Muscle of leg (tissue), 11 donors: Measurements from ENCODE around the gene RBBP7. TPM values are rescaled to one million over a fixed set of nuclear protein-coding genes. Genes with fewer than 3 reads are reported as not detected.

Experiments used
- DNase-seq: peaks from one replicate; pipeline ENCODE4 v3.0.0; 2013
- H3K27ac ChIP-seq: one replicate; pipeline ENCODE4 v1.5.1; 2013; ENCODE audit warnings: mild to moderate bottlenecking, low read length, control low read depth
- H3K27me3 ChIP-seq: one replicate; pipeline ENCODE4 v1.6.1; 2013; ENCODE audit warnings: low read length; ENCODE audit not compliant: control insufficient read depth, insufficient read depth
- H3K36me3 ChIP-seq: one replicate; pipeline ENCODE4 v1.6.1; 2013; ENCODE audit warnings: low read length; ENCODE audit not compliant: control insufficient read depth, insufficient read depth
- H3K4me1 ChIP-seq: one replicate; pipeline ENCODE4 v1.6.1; 2013; ENCODE audit warnings: low read length; ENCODE audit not compliant: control insufficient read depth, insufficient read depth
- H3K4me3 ChIP-seq: one replicate; pipeline ENCODE4 v1.5.1; 2013; ENCODE audit warnings: low read length, control low read depth
- H3K9me3 ChIP-seq: replicated peaks from 2 replicates; pipeline ENCODE4 v1.6.1; 2013; ENCODE audit warnings: low read depth, low read length; ENCODE audit not compliant: control insufficient read depth
- WGBS: methylation state at CpG from one replicate; pipeline ENCODE4 v1.1.5; 2013; ENCODE audit warnings: missing lambda C conversion rate; ENCODE audit not compliant: insufficient coverage; 5-methylcytosine and 5-hydroxymethylcytosine counted together
- polyA plus RNA-seq, 8 donors: library from polyadenylated mRNA; unstranded; fragments of 120-200 nt; gene quantifications; one replicate each; pipeline versions ENCODE4 v1.2.1 to v1.2.3, GENCODE V29; 2013; ENCODE audit warnings: inconsistent platforms in 1 of 8, low replicate concordance in 1 of 8; ENCODE audit not compliant: insufficient read length in 8 of 8, insufficient read depth in 1 of 8
- total RNA-seq: library from RNA; stranded (reverse); fragments of 120-200 nt; gene quantifications from one replicate; pipeline ENCODE4 v1.2.4, GENCODE V29; 2013

Gene RBBP7
- total and polyA plus RNA-seq, 9 donors: 110 to 165 (median 154) TPM

DNA sequence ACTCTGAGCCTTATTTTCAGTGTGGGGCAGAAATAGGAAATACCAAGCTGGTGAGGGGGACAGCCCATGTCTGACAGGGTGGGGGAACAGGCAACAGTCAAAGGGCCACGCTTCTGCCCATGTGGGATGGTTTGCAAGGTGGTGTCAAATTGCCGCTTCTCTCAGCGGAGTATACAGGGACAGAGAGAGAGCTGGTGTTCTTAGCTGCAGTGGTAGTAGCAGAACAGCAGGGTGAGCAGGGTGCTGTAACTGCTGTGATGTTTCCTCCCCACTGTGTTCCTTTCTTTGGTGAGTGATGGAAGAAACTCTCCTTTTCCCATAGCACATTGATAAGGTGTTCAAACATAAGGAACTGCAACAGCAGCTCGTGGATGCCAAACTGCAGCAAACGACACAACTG is 37.9 kb downstream of the RBBP7 start:
- WGBS: 82% methylated on average over 3 of the region's 5 CpGs
- peaks cover 20% of the 10 kb centered on the region for H3K36me3 ChIP-seq
- H3K27me3 ChIP-seq: peaks cover 34% of the 10 kb centered on the region
- DNase-seq: no peak
- H3K4me1 ChIP-seq: no peaks in the 10 kb centered on the region
- no peak overlapping the region for H3K27ac ChIP-seq
- H3K4me3 ChIP-seq: no peak overlapping the region
- no peaks in the 10 kb centered on the region for H3K9me3 ChIP-seq

GRCh38 chrX:16828124-16828908 is 41.8 kb downstream of the RBBP7 start:
- Histone ChIP-seq H3K36me3 (peaks cover 13% of the 10 kb centered on the region), H3K27me3 (peaks cover 26% of the 10 kb centered on the region), H3K9me3 (no peaks in the 10 kb centered on the region), H3K27ac (peak overlapping the region; percentile 65), H3K4me3 (no peak overlapping the region), H3K4me1 (no peaks in the 10 kb centered on the region)
- 35% methylated on average over 3 of the region's 6 CpGs for WGBS
- peak; percentile 71 for DNase-seq

- no peak overlapping the region for H3K4me3 ChIP-seq
- H3K27me3 ChIP-seq: peaks cover 28% of the 10 kb centered on the region
- DNase-seq: no peak
- H3K4me1 ChIP-seq: no peaks in the 10 kb centered on the region
- 88% methylated on average over 1 of the region's 2 CpGs for WGBS
- H3K27ac ChIP-seq: no peak overlapping the region
- H3K36me3 ChIP-seq: peaks cover 17% of the 10 kb centered on the region
- no peaks in the 10 kb centered on the region for H3K9me3 ChIP-seq
These were observed 42.9 kb downstream of the RBBP7 start for GRCh38 chrX:16827225-16827624.

GRCh38 chrX:16826207-16826606 is 44.0 kb downstream of the RBBP7 start:
- Histone ChIP-seq H3K9me3 (no peaks in the 10 kb centered on the region), H3K4me1 (no peaks in the 10 kb centered on the region), H3K36me3 (peaks cover 13% of the 10 kb centered on the region), H3K27ac (no peak overlapping the region), H3K27me3 (peaks cover 23% of the 10 kb centered on the region), H3K4me3 (no peak overlapping the region)
- WGBS: no CpG with 5 or more reads among the region's 3 CpGs
- DNase-seq: peak; percentile 46

DNA sequence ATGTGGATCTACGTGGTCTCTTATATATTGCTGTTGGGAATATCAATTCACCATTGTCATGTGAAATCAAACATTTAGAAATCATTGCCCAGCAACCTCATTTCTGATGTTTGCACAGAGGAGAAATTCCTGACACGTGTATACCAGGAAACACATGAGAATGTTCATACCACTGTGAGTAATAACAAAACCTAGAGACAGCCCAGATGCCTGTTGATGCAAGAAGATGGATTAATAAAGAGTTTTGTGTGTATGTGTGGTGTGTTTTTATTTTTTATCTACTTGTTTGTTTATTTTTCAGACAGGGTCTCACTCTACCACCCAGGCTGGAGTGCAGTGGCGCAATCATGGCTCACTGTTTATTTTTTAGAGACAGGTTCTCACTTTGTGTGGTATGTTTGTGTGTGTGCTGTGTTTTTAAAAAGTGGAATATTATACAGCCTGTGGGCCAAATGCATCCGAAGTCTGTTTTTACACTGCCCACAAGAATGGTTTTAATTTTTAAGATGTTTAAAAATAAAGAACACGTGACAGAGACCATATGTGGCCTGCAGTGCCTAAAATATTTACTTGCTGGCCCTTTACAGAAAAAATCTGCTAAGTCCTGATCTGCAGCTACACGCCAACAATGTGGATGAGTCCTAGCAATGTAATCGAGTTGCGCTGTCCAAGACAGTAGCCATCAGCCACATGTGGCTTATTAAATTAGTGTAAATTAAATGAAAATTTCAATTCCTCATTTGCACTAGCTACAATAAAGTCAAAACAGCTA is 44.7 kb downstream of the RBBP7 start:
- peaks cover 15% of the 10 kb centered on the region for H3K36me3 ChIP-seq
- no CpG with 5 or more reads among the region's 8 CpGs for WGBS
- no peak overlapping the region for H3K27ac ChIP-seq
- H3K9me3 ChIP-seq: no peaks in the 10 kb centered on the region
- no peaks in the 10 kb centered on the region for H3K4me1 ChIP-seq
- no peak for DNase-seq
- H3K27me3 ChIP-seq: peaks cover 17% of the 10 kb centered on the region
- H3K4me3 ChIP-seq: no peak overlapping the region

DNA sequence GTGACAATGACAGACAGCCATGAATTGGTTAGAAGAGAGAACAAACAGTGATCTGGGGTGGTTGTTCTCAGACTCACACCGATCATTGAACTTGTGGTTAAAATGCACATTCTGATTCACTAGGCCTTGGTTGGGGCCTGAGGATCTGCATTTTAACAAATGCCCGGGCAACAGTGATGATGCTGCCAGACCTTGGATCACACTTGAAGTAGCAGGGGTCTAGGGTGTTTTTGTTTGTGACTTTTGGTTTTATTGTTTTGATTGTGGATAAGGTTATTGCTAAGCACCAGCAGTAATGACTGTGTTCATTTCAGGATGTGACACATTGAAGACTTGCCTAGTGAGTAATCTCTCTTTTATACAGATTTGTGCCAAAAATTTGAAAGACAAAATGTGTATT is 47.4 kb downstream of the RBBP7 start:
- no peak for DNase-seq
- Histone ChIP-seq H3K27ac (no peak overlapping the region), H3K9me3 (no peaks in the 10 kb centered on the region), H3K27me3 (peaks cover 14% of the 10 kb centered on the region), H3K36me3 (peaks cover 15% of the 10 kb centered on the region), H3K4me1 (no peaks in the 10 kb centered on the region), H3K4me3 (no peak overlapping the region)
- 96% methylated on average over 2 of the region's 2 CpGs for WGBS

- no peak overlapping the region for H3K27ac ChIP-seq
- no peaks in the 10 kb centered on the region for H3K9me3 ChIP-seq
- no peak overlapping the region for H3K4me3 ChIP-seq
- H3K4me1 ChIP-seq: no peaks in the 10 kb centered on the region
- H3K27me3 ChIP-seq: peaks cover 10% of the 10 kb centered on the region
- no CpG with 5 or more reads among the region's 5 CpGs for WGBS
- H3K36me3 ChIP-seq: peaks cover 13% of the 10 kb centered on the region
- no peak for DNase-seq
These were observed 50.5 kb downstream of the RBBP7 start for GRCh38 chrX:16819634-16820033.

- Histone ChIP-seq H3K27ac (no peak overlapping the region), H3K4me3 (no peak overlapping the region), H3K9me3 (no peaks in the 10 kb centered on the region), H3K4me1 (no peaks in the 10 kb centered on the region), H3K36me3 (no peaks in the 10 kb centered on the region), H3K27me3 (peaks cover 19% of the 10 kb centered on the region)
- DNase-seq: no peak
- WGBS: no CpG with 5 or more reads among the region's 1 CpG
These were observed 55.6 kb downstream of the RBBP7 start for GRCh38 chrX:16814597-16814996.

GRCh38 chrX:16807976-16808542 is 62.1 kb downstream of the RBBP7 start:
- peak; percentile 32 for DNase-seq
- Histone ChIP-seq H3K9me3 (no peaks in the 10 kb centered on the region), H3K36me3 (no peaks in the 10 kb centered on the region), H3K4me3 (no peak overlapping the region), H3K4me1 (no peaks in the 10 kb centered on the region), H3K27ac (no peak overlapping the region), H3K27me3 (peaks cover 13% of the 10 kb centered on the region)
- WGBS: 59% methylated on average over 4 of the region's 4 CpGs

DNA sequence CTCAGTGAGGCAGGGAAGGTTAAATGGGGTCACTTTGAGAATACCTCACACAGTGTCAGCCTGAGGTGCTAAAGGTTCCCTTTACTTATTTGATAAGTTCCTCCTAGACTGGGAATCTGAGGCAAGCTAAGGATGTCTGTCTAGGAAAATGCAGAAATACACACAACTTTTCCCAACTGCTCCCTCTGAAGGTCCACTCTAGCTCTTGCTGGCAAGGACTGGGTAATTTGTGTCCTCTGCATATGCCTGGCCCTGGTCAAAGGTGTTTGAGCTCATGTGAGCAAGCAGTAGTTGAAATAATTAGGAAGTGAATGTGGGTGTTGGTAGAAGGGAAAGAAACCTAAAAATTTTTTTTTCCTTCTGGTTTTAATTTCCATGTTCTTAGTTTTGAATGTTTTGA is 62.6 kb downstream of the RBBP7 start:
- Histone ChIP-seq H3K27ac (no peak overlapping the region), H3K4me3 (no peak overlapping the region), H3K36me3 (no peaks in the 10 kb centered on the region), H3K4me1 (no peaks in the 10 kb centered on the region), H3K27me3 (peaks cover 13% of the 10 kb centered on the region), H3K9me3 (no peaks in the 10 kb centered on the region)
- peak; percentile 48 for DNase-seq
